ENCODE results near the gene RIPOR2.

DNA sequence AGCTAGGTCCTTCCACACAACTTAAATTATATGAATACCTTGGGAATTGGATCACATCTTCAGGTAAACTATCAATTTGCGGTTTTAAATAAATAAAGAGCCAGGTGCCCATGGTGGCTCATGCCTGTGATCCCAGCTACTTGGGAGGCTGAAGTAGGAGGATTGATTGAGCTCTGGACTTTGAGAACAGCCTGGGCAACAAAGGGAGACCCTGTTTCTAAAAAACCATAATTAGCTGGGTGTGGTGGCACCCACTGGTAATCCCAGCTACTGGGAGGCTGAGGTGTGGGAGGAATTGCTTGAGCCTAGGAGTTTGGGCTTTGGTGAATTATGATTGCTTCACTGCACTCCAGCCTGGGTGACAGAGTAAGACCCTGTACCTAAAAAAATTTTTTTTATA, 157.6 kb downstream of the RIPOR2 start:
- TF ChIP-seq, protein P1, sequence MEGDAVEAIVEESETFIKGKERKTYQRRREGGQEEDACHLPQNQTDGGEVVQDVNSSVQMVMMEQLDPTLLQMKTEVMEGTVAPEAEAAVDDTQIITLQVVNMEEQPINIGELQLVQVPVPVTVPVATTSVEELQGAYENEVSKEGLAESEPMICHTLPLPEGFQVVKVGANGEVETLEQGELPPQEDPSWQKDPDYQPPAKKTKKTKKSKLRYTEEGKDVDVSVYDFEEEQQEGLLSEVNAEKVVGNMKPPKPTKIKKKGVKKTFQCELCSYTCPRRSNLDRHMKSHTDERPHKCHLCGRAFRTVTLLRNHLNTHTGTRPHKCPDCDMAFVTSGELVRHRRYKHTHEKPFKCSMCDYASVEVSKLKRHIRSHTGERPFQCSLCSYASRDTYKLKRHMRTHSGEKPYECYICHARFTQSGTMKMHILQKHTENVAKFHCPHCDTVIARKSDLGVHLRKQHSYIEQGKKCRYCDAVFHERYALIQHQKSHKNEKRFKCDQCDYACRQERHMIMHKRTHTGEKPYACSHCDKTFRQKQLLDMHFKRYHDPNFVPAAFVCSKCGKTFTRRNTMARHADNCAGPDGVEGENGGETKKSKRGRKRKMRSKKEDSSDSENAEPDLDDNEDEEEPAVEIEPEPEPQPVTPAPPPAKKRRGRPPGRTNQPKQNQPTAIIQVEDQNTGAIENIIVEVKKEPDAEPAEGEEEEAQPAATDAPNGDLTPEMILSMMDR (IDR thresholded peaks at IDR 0.05) = no peak
- no peak for TF ChIP-seq POLR2A (IDR thresholded peaks at IDR 0.05)

Measured in tibial nerve (tissue), 3 donors.